Astrocyte of the cerebellum (primary cell): ENCODE data around the gene ADAMTS17.

Source experiments
- DNase-seq: peaks from one replicate; pipeline ENCODE4 v3.0.0-alpha.2; 2011; ENCODE audit warnings: low read depth
- H3K4me3 ChIP-seq: 2 replicates; pipeline ENCODE4 v1.5.1; 2011; ENCODE audit warnings: mild to moderate bottlenecking, low read depth, low read length, moderate library complexity
- in situ Hi-C: cut with HindIII; loops from 2 replicates; pipeline ENCODE4 v1.10.0; 2017; ENCODE audit warnings: low sequenced_read_pairs
- TF ChIP-seq, protein P1 (sequence below): IDR thresholded peaks from 2 replicates; pipeline ENCODE4 v1.5.1; 2012; ENCODE audit warnings: low read length, low read depth, moderate library complexity, mild to moderate bottlenecking; ENCODE audit errors: missing control alignments

ADAMTS17 gene

DNA sequence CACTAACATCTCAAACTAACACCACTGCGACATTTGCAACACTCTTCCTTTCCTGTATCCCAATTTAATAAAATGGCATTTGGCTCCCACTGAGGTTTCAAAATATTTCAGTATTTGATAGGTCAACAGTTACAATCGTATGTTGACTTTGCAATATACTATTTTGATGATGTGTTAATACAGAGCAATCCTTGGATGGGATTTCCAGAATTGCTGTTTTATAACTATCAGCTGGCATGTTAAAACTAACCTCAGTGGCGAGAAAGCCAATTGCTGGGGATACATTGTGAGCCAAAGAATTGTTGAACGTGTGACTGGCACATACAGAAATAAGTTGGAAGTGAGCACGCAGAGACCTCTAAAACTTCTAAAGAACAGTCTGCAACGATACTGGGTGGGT, 382.4 kb downstream of the ADAMTS17 start:
- TF ChIP-seq, protein P1, sequence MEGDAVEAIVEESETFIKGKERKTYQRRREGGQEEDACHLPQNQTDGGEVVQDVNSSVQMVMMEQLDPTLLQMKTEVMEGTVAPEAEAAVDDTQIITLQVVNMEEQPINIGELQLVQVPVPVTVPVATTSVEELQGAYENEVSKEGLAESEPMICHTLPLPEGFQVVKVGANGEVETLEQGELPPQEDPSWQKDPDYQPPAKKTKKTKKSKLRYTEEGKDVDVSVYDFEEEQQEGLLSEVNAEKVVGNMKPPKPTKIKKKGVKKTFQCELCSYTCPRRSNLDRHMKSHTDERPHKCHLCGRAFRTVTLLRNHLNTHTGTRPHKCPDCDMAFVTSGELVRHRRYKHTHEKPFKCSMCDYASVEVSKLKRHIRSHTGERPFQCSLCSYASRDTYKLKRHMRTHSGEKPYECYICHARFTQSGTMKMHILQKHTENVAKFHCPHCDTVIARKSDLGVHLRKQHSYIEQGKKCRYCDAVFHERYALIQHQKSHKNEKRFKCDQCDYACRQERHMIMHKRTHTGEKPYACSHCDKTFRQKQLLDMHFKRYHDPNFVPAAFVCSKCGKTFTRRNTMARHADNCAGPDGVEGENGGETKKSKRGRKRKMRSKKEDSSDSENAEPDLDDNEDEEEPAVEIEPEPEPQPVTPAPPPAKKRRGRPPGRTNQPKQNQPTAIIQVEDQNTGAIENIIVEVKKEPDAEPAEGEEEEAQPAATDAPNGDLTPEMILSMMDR: no peak
- DNase-seq: no peak
- in situ Hi-C loops: no loop called here
- H3K4me3 ChIP-seq: no peak overlapping the region

DNA sequence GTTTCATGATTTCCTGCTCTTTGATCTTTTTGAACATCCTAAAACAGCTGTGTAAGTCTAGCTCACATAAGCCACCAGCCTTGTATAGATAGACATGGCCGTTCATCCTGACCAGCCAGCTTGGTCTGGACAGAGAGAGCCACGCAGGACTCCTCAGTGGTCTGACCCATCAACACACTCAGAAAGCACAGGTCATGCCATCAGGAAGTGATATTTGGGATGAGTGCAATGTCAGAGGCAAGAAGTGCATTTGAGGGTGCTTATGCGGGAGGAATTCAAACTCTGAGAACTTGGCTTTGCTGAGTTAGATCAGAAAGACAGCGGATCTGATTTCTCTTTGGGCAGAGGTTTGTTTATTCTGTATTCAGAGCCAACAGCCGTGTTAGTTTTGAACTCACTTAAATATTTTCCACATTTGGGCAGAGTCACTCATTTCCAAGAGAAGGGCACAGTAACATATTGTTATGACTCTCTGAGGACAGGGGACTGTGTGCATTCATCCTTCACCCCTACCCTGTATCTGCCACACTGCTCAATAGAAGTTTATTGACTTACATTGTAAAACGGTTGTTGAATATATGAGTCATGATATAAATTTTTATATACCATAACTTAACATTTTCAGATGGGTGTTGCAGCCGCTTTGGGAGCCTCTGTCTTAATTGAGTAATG, 383.2 kb downstream of the ADAMTS17 start:
- in situ Hi-C loops: no loop called here
- H3K4me3 ChIP-seq: no peak overlapping the region
- DNase-seq: no peak
- TF ChIP-seq, protein P1: no peak

DNA sequence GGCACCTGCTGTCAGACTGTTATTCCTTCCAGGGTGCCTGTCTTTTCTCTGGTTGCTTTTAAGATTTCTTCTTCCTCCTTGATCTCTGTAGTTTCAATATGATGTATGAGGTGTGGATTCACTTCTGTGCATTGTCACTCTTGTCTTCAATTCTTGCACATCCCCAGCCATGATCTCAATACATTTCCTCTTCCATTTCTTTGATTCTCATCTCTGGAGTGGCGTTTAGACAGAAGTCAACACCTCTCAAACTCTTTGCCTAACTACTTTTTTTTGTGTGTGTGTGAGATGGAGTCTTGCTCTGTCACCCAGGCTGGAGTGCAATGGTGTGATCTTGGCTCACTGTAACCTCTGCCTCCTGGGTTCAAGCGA, 384.1 kb downstream of the ADAMTS17 start:
- H3K4me3 ChIP-seq: no peak overlapping the region
- in situ Hi-C loops: no loop called here
- DNase-seq: no peak
- TF ChIP-seq, protein P1: no peak

DNA sequence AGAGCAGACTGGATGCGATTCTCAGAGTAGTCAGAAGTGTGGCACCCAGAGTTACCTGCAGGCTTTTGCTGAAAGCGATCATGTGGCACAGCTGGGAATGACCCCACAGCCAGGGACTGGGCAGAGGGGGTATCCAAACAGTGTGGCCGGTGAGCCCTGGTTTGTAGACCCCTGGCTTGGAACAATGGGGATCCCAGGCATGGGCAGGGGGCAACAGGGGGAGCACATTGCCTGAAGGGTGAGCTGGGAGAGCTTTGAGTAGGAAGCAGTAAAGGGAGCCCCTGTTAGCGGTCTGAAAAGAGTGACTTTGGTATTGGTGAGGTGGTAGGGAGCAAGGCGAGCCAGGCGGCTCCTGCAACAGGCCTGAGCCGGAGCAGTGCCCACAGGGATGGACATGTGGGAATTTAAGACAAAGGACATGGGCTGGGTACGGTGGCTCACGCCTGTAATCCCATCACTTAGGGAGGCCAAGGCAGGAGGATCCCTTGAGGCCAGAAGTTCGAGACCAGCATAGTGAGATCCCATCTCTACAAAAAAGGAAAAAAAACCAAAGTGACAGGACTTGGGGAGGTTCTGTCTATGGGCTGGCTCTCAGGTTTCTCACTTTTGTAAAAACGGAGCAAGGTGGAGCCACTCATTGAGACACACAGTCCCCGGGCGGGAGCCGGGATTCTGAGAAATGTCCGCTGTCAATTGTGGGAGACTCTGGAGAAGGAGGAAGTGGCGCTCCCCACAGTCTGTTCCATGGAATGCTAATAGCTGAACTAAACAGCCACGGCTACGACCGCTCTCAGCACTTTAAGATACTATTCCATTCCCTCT, 384.7 kb downstream of the ADAMTS17 start:
- in situ Hi-C loops: no loop called here
- no peak overlapping the region for H3K4me3 ChIP-seq
- DNase-seq: no peak
- TF ChIP-seq, protein P1: no peak

DNA sequence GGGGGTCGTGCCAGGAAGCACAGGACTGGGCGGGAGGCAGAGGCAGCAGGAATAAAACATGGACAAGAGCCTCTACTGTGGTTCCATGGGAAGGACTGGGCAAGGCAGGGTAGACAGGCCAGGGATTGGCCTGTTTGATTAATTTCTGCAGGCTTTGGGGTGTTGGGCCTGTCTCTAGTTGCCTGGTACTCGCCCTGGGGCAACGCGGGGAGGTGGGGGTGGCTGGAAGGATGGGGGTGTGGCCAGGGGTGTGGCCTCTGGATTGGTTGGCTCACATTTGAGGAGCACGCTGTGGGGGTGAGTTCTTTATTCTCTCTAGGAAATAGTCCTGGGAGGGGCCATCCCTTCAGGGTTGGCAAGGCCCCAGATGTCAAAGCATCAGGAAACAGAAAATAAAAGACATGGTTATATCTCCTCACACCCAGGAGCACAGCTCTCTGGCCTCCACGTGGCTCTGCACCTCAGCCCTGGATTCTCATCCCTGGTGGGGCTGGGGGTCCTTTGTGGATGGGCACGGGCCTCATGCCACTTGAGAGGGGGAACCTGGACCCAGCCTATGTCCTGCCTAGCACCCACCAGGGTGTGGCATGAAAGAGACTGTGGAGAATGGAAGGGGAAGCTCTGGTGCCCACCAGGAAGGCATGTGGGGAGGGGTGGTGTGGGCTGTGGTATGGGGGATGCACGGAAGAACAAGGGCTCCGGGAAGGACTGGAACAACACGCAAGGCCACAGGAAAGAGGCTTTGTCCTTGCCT, 385.6 kb downstream of the ADAMTS17 start:
- DNase-seq: no peak
- H3K4me3 ChIP-seq: no peak overlapping the region
- in situ Hi-C loops: no loop called here
- TF ChIP-seq, protein P1: no peak

DNA sequence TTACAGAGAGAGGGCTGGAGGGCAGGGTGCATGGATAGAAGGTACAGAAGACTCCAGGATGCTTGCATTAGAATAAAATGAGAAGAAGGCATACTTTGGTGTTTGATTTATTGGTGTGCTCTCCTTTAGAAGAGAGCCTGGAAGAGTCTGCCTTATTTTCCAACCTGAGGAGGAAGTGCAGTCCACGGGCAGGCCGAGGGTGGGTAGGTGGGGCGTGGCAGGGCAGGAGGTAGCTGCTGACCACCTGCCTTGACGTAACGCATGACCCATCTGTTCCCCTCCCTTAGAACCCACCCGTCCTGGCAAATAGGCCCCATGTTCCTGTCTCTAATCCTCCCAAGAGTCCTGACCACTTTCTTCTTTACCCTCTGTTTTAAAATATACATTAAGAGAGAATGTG, 386.2 kb downstream of the ADAMTS17 start:
- H3K4me3 ChIP-seq: no peak overlapping the region
- in situ Hi-C loops: no loop called here
- DNase-seq: no peak
- TF ChIP-seq, protein P1: no peak
